Stimulated activated CD4-positive, alpha-beta T cell treated with anti-CD3 and anti-CD28 coated beads, Interleukin-4, amount 100 ng/mL, for 1 hour (primary cell): ENCODE results near the gene OR4K15.
"Not testable (repeated sequence)": the region's sequence is repeated elsewhere in the genome, so short reads cannot be mapped to it uniquely, and the experiment has no call there.

Experiments used
- DNase-seq: peaks from one replicate; pipeline ENCODE4 v3.0.0-alpha.2; 2020

Gene OR4K15, protein sequence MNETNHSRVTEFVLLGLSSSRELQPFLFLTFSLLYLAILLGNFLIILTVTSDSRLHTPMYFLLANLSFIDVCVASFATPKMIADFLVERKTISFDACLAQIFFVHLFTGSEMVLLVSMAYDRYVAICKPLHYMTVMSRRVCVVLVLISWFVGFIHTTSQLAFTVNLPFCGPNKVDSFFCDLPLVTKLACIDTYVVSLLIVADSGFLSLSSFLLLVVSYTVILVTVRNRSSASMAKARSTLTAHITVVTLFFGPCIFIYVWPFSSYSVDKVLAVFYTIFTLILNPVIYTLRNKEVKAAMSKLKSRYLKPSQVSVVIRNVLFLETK

DNA sequence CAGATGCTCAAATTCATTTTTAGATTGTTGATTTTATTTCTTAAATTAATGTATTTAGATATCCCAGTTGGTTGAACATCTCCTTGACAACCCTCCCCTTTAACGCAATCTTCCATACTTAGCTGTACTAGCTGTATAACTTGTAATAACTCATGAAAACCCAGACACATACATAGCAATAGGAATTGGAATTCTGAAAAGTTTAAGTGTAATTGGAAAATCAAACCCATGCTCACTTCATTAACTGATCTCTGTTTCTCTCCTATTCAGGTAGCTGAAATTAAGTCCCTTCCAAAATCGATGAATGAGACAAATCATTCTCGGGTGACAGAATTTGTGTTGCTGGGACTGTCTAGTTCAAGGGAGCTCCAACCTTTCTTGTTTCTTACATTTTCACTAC is at the start of gene OR4K15:
Gene OR4K15 (plus strand): TSS at position 301 of the 400 bp plus-strand sequence. CDS start 0 bp downstream, at position 301.
- DNase-seq, result no peak

GRCh38 chr14:19930617-19931016 is 44.8 kb upstream of the OR4K15 start, which contains the start of gene OR4K1:
Gene OR4K1, plus strand, starts transcription at chr14:19930917. Its CDS starts 4,750 bp downstream, at chr14:19935667.
- DNase-seq, result no peak

GRCh38 chr14:19941668-19942067 is 33.7 kb upstream of the OR4K15 start:
- no peak for DNase-seq

GRCh38 chr14:19947413-19948090 is 27.8 kb upstream of the OR4K15 start:
- DNase-seq, result no peak

DNA sequence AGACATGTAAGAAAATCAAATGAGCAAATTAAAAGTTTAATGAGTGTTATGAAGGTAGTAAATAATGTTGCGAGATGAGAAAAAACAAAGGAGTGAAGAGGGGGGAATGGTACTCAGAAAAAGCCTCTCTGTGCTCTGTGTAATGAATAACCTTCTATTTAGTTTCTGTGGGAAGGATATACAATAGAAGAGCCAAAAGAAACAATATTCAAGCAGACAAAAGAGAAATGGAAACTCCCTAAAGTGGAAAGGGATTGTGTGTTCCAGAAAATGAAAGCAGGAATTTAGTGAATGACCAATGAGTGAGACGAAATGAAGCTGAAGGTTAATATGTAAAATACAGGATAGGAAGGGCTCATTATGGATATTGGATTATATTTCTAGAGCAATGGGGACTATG is 26.2 kb upstream of the OR4K15 start:
- DNase-seq, result no peak

GRCh38 chr14:19969735-19970134 is 5.7 kb upstream of the OR4K15 start:
- DNase-seq, result not testable (repeated sequence)

DNA sequence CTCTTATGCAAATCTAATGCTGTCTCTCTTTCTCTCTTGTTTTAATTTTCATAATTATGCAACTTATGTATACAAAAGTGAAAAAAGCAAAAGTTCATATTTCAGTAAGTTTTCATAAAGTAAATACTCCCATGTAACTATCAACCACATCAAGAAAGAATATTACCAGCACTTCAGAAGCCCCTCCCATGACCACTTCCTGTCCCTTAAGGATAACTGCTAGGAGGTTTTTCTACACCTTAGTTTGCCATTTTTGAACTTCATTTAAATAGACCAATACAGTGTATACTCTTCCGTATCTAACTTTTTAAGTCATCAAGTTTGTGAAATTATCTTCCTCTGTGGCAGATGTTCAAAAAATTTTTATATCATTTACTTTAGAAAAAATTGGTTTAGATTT is 547 bp upstream of the OR4K15 start:
- DNase-seq, result no peak

DNA sequence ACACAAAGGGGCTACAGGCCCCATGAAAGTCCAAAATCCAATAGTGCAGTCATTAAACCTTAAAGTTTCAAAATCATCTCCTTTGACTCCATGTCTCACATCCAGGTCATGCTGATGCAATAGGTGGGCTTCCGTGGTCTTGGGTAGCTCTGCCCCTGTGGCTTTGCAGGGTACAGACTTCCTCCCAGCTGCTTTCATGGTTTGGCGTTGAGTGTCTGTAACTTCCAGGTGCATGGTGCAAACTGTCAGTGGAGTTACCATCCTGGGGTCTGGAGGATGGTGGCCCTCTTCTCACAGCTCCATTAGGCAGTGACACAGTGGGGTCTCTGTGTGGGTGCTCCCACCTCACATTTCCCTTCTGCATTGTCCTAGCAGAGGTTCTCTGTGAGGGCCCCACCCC is 18.0 kb downstream of the OR4K15 start:
- DNase-seq, result no peak

- no peak for DNase-seq
These were observed 26.5 kb downstream of the OR4K15 start, which contains the start of gene OR4Q2 for GRCh38 chr14:20001863-20002262. Gene OR4Q2, plus strand, starts transcription at chr14:20002163.

DNA sequence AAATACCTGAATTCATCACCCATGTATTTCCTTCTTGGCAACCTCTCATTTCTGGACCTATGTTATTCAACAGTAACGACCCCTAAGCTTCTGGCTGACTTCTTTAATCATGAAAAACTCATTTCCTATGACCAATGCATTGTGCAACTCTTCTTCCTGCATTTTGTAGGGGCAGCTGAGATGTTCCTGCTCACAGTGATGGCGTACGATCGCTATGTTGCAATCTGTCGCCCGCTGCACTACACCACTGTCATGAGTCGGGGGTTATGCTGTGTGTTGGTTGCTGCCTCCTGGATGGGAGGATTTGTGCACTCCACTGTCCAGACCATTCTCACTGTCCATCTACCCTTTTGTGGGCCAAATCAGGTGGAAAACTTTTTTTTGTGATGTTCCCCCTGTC is 26.9 kb downstream of the OR4K15 start:
- DNase-seq, result no peak

DNA sequence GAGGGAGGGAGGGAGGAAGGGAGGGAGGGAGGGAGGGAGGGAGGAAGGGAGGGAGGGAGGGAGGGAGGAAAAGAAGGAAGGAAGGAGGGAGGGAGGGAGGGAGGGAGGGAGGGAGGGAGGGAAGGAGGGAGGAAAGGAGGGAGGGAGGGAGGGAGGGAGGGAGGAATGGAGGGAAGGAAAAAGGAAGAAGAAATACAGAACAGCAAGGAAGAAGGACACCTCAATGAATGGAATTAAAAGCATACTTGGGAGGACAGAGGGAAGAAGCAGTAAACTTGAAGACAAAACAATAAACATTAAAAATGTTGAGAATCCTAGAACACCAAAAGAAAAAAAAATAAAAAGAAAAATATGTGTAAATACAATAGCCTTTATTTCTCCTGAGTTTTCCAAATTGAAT is 32.8 kb downstream of the OR4K15 start:
- no peak for DNase-seq

GRCh38 chr14:20019257-20019865 is 44.0 kb downstream of the OR4K15 start, which contains the start of gene OR4K14:
Gene OR4K14, minus strand, starts transcription at chr14:20019307. Its CDS starts 4,114 bp downstream, at chr14:20015193.
- DNase-seq, result no peak
